ENCODE data around the gene SLC10A6.
A peak's percentile ranks its signal among the peaks of the same experiment; 100 is the strongest.
"Not testable (repeated sequence)": the region's sequence is repeated elsewhere in the genome, so short reads cannot be mapped to it uniquely, and the experiment has no call there.

Gene SLC10A6, protein sequence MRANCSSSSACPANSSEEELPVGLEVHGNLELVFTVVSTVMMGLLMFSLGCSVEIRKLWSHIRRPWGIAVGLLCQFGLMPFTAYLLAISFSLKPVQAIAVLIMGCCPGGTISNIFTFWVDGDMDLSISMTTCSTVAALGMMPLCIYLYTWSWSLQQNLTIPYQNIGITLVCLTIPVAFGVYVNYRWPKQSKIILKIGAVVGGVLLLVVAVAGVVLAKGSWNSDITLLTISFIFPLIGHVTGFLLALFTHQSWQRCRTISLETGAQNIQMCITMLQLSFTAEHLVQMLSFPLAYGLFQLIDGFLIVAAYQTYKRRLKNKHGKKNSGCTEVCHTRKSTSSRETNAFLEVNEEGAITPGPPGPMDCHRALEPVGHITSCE

GRCh38 chr4:86848732-86849619 lies at the start of gene SLC10A6:
Gene SLC10A6, minus strand, starts transcription at chr4:86849384. Its CDS starts 269 bp downstream, at chr4:86849115.
- DNase-seq, result no peak

DNA sequence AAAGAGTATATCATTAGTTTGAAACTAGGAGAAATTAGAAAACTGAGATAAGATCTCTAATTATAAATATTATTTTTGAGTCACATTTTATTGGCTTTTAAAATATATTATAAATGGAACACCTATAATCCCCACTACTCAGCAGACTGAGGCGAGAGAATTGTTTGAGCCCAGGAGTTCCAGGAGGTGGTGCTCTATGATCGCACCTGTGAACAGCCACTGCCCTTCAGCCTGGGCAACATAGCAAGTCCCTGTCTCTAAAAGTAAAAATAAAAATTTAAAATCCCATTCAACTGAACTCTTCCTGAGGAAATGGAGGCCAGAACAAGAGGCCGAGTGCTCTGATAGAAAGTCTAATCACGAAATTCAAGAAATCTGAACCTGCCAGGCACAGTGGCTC lies 49.4 kb upstream of the SLC10A6 start:
- no peak for DNase-seq

DNA sequence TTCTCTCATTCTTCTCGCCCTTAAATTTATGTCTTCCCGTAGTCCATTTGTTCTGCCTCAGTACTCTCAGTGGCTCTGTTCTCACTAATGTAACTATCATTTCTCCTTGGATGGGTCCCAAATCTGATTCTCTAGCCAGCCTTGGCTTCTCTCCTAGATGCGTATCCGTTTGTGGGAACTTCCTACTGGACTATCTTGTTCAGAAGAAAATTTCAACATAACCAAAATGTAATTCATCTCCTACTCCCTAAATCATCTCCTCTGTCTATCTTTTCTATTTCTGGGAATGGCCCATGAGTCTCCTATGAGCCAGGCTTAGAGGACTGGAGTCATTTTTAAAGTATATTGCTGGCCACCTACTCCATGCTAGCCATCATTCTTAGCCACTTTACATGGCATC lies 47.4 kb upstream of the SLC10A6 start:
- DNase-seq, result no peak

DNA sequence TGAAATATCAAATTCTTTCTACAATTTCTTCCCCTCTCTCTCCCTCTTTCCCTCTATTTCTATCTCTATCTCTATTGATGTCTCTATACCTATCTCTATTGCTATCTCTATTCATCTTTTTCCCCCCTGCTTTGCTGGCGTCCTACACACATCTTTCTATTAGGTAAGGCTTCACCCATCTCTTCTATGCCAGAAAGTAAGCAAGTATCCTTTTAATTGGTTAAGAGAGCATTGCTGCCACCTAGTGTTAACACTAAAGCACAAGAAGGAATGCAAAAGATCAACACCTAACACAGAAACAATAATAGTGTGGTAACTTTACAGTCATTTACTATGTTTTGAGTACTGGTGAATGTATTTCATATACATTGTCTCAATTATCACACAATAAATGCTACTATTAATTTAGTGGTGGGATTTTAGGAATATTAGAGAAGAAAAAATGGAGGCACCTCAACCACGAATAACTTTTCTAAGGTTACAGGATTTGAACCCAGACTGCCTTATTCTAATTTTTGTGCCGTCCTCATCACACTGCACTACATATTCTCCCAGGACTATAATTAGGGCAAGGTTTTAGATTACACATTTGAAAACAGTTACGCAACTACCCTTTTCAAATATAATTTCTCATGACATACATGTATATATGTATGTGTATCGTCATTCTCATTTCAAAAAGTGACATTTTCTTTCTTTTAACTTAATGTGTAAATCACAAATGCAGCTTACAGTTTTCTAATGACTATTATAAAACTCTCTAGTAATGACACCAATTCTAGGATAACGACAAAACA lies 46.7 kb upstream of the SLC10A6 start:
- peak; percentile 57 to 87 for DNase-seq

GRCh38 chr4:86894455-86894854 lies 45.3 kb upstream of the SLC10A6 start:
- peak in 1 of 2 donors; percentile 38 for DNase-seq

DNA sequence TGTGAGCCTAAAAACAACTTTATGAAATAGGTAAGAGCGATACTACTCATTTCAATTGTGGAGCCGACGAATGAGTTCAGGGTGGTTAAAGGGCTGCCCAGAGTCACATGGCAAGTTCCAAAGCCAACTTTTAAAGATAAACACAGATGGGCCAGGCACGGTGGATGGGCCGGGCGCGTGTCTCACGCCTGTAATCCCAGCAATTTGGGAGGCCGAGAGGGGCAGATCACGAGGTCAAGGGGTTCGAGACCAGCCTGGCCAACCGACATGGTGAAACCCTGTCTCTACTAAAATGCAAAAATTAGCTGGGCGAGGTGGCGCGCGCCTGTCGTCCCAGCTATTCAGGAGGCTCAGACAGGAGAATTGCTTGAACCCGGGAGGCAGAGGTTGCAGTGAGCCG lies 44.0 kb upstream of the SLC10A6 start:
- DNase-seq, result no peak

GRCh38 chr4:86892636-86892960 lies 43.4 kb upstream of the SLC10A6 start:
- no peak for DNase-seq

GRCh38 chr4:86891762-86892635 lies 42.8 kb upstream of the SLC10A6 start, which contains the start of gene C4orf36:
Gene C4orf36, minus strand, starts transcription at chr4:86892422. Its CDS starts 902 bp downstream, at chr4:86891520.
- DNase-seq, result peak; percentile 53 to 82

DNA sequence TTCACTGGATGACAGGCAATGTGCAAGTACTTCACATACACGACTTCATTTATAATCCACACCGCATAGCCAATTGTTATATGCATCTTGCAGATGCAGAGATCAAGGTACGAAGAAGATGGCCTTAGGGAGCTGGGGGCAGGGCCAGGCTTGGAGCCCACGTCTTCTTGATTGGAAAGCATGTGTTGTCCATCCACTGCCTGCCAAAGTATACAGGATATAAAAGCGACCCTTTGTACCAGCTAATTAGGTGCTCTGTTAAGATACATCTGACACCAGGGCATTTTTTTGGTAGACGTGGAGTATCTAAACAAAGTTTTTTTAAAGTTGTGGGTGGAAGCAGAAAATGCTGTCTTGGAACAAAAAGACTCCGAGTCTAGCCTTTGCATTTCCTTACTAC lies 41.6 kb upstream of the SLC10A6 start:
- no peak for DNase-seq

GRCh38 chr4:86879641-86880040 lies 30.5 kb upstream of the SLC10A6 start:
- no peak for DNase-seq

- DNase-seq, result no peak
Measured at GRCh38 chr4:86878640-86879039, 29.5 kb upstream of the SLC10A6 start.

- DNase-seq, result no peak
Measured at GRCh38 chr4:86876894-86877685, 27.9 kb upstream of the SLC10A6 start.

- not testable (repeated sequence) for DNase-seq
Measured at GRCh38 chr4:86875436-86875835, 26.3 kb upstream of the SLC10A6 start.

GRCh38 chr4:86872135-86872534 lies 23.0 kb upstream of the SLC10A6 start:
- DNase-seq, result no peak

GRCh38 chr4:86870442-86871069 lies 21.4 kb upstream of the SLC10A6 start:
- DNase-seq, result no peak

DNA sequence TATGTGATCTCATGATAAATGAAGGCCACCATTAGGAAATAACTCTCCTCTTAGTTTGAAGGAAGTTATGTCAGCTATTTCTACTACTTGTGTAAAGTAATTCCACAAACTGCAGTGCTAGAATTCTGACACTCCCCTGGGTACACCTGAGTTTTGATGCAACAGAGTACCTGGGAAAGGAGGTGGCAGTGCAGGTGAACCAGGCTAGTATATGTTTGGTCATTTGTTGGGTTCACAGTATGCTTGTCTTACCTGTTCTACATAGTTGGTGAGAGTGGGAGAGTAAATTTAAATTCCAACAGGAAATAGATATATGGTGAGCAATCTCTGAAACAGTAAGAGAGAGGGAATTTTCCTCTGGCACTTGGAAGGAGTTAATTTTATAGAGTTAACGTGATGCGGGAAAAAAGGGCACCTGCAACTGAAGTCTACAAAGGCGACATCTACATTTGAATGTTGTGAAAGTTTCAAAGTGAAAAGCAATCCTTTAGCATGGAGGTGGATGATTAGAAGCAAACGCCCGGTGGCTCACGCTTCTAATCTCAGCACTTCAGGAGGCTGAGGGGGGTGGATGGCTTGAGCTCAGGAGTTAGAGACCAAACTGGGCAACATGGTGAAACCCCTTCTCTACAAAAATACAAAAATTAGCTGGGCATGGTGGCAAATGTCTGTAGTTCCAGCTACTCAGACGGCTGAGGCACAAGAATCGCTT lies 8.3 kb upstream of the SLC10A6 start:
- no peak for DNase-seq

GRCh38 chr4:86856896-86857295 lies 7.7 kb upstream of the SLC10A6 start:
- no peak for DNase-seq

DNA sequence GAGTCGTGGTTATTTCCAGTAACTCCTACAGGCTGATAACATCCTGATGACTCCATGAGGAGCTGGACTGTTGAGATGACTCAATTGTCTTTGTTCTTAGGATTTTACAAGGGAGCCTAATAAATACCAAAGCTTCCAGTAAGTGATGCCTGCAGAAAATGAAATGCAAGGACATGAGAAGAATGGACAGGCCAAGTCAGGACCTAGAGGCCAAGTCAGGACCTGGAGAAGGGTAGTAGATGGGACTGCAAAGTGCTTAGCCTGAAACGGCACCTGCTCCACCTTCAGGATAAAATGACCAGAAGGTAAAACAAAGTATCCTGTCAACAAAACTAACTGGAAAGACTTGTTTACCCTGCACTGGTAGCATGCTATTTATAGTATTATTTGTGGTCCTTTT lies 6.4 kb upstream of the SLC10A6 start:
- DNase-seq, result peak in 1 of 2 donors; percentile 26

DNA sequence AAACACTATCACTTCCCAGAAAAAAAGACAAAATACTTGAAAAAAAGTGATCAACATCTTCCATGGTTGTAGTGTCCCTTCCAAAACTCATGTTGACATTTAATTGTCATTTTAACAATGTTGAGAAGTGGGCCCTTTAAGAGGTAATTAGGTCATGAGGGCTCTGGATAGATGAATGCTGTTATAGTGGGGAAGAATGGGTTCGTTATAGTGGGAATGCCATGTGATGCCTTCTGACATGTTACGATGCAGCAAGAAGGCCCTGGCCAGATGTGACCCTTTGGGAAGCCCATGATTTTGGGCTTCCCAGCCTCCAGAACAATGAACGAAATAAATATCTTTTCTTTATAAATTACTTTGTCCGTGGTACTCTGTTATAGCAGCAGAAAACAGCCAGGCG lies 4.0 kb upstream of the SLC10A6 start:
- DNase-seq, result no peak

DNA sequence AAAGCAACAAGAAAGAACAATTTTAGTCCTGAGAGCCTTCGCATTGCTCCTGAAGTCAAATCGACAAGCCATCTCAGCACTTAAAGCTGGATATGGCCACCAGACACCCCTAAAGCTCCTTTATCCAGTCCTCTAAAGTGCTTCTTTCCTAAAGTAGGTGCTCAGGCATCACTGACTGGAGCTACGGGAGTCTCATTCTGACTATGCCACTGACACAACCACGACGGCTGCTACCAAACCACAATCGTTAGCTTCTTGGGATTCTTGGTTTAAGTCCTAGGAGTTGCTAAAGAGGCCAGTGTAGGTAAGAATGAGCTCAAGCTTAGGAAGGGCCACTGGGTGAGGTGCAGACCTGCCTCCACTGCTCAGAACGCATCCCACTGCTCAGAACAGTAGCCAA lies 1.0 kb downstream of the SLC10A6 start:
- DNase-seq, result no peak

Measured in inflammatory macrophage treated with lipopolysaccharide for 1 hour (primary cell).